Coronary artery (tissue), 2 donors: ENCODE measurements around the gene TACSTD2.
"Not testable (repeated sequence)": the region's sequence is repeated elsewhere in the genome, so short reads cannot be mapped to it uniquely, and the experiment has no call there.

Experiments
- DNase-seq: peaks from one replicate; pipeline ENCODE4 v3.0.0-alpha.2; 2017; ENCODE audit warnings: low spot score
- H3K27ac ChIP-seq, 2 donors: fragments of 200-600 bp; sonication (generic); one replicate each; pipeline ENCODE4 v1.5.1; 2016 to 2019
- H3K4me3 ChIP-seq: fragments of 200-600 bp; sonication (generic); 2 replicates; pipeline ENCODE4 v1.5.1; 2016; ENCODE audit warnings: mild to moderate bottlenecking, moderate library complexity
- CTCF ChIP-seq: fragments of 200-600 bp; sonication (generic); IDR thresholded peaks from one replicate; pipeline ENCODE4 v1.5.1; 2019; ENCODE audit warnings: antibody characterized with exemption

The TACSTD2 gene

GRCh38 chr1:58619286-58620054 lies 42.4 kb upstream of the TACSTD2 start:
- Histone ChIP-seq H3K4me3 (no peak overlapping the region), H3K27ac (peak overlapping the region in 1 of 2 donors; percentile 48)
- no peak for DNase-seq

GRCh38 chr1:58618303-58618702 lies 41.3 kb upstream of the TACSTD2 start:
- TF ChIP-seq CTCF: no peak
- Histone ChIP-seq H3K27ac (peak overlapping the region in 1 of 2 donors; percentile 72), H3K4me3 (no peak overlapping the region)
- DNase-seq: peak; percentile 78

More at GRCh38 chr1:58619286-58620054, 42.4 kb upstream of the TACSTD2 start:
- no peak for TF ChIP-seq CTCF

GRCh38 chr1:58611861-58612385 lies 34.9 kb upstream of the TACSTD2 start:
- TF ChIP-seq CTCF: no peak
- no peak for DNase-seq

GRCh38 chr1:58608945-58609344 lies 31.9 kb upstream of the TACSTD2 start:
- TF ChIP-seq CTCF: no peak
- no peak for DNase-seq
- Histone ChIP-seq H3K4me3 (no peak overlapping the region), H3K27ac (no peak overlapping the region)

More at GRCh38 chr1:58611861-58612385, 34.9 kb upstream of the TACSTD2 start:
- no peak overlapping the region for H3K27ac ChIP-seq
- H3K4me3 ChIP-seq: no peak overlapping the region

GRCh38 chr1:58608297-58608696 lies 31.2 kb upstream of the TACSTD2 start:
- Histone ChIP-seq H3K27ac (no peak overlapping the region), H3K4me3 (no peak overlapping the region)
- TF ChIP-seq CTCF: no peak
- no peak for DNase-seq

- Histone ChIP-seq H3K27ac (no peak overlapping the region), H3K4me3 (no peak overlapping the region)
- no peak for DNase-seq
- no peak for TF ChIP-seq CTCF
Measured at GRCh38 chr1:58607391-58607790, 30.3 kb upstream of the TACSTD2 start.

- DNase-seq, H3K4me3 ChIP-seq, H3K27ac ChIP-seq: not testable (repeated sequence)
Measured at GRCh38 chr1:58601921-58602320, 24.9 kb upstream of the TACSTD2 start.
